Lung microvascular endothelial cell (primary cell): ENCODE results near the gene NSD2. TPM values are rescaled to one million over a fixed set of nuclear protein-coding genes. Genes with fewer than 3 reads are reported as not detected.
A peak's percentile ranks its signal among the peaks of the same experiment; 100 is the strongest.

Experiments
- DNase-seq, 2 donors: peaks; one replicate each; pipeline versions ENCODE4 v3.0.0 to v3.0.0-alpha.2; 2010; ENCODE audit warnings: low read depth in 2 of 2
- total RNA-seq: library from RNA; depleted of rRNA; stranded (reverse); fragments of >200 nt; gene quantifications from 2 replicates; pipeline ENCODE4 v1.2.1, GENCODE V29; 2014

The NSD2 gene
- total RNA-seq, 1 donor from 2014 or later: 32.7 TPM

- no peak for DNase-seq
Observed at GRCh38 chr4:1945124-1945895, 74.1 kb downstream of the NSD2 start.

DNA sequence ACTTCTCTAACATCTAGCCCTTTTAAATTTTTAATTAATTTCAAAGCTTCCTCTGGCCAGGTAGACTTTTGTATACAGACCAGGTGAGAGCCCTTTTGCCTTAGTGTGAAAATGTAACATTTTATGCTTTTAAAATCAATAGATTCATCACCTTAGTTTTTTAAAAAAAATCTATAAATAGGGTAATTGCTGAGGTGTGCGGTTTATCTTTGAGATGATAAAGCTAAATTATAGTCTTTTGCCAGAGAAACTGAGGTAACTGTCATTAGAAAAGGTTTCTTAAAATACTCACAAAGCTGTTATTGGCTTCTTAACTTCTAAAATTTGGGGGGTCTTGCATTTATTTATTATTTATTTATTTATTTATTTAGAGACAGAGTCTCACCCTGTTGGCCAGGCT, 74.7 kb downstream of the NSD2 start:
- DNase-seq: no peak

- no peak for DNase-seq
Observed at GRCh38 chr4:1948232-1948631, 77.0 kb downstream of the NSD2 start.

DNA sequence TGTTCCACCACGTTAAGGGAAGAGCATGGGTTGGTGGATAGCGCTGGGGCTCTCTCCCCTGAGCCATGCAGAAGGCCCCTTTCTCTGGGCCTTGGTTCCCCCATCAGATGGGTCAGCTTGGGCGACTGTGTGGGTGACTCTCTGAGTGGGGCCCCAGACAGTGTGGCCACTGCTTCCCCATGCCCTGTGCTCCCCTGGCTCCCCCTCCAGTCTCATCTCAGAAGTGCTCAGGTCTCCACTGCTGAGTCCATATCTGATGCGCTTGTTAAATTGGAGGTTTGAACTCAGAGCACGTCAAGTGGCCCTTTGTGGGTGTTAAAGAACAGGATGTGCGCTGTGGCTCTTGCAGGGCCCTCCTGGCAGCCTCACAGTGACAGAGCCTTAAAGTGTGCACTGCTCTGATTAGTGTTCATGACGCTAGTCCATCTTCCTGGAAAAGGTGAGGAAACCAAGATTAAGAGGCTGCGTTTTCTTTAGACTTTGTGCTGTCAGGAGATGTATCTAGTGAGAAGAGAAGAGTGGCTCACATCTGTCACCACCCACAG, 77.8 kb downstream of the NSD2 start:
- DNase-seq: no peak

GRCh38 chr4:1950369-1950768, 79.2 kb downstream of the NSD2 start:
- no peak for DNase-seq

DNA sequence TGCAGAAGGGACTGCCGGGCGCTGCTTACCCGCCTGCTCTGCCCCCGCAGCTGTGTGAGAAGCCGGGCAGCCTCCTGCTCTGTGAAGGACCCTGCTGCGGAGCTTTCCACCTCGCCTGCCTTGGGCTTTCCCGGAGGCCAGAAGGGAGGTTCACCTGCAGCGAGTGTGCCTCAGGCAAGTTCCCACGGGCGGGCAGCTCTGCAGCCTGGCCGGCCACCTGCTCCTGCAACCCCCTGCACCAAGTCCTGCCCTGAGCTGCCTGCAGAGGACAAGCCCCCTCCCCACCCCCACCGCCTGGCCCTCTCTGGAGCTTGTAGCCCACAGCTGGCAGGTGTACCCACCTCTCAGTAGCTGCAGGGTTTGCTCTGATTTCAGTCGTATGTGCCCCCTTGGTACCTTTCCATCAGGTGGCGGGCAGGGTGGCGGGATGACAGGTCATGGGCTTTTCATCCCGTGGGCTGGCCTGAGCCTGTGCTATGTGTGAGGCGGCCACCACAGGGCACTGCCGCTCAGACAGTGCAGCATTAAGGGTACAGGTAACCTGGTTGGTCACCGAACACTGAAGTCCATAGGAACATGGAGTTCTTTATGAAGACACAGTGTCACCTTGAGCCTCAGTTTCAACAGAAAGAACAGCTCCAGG, 81.0 kb downstream of the NSD2 start:
- DNase-seq: no peak

DNA sequence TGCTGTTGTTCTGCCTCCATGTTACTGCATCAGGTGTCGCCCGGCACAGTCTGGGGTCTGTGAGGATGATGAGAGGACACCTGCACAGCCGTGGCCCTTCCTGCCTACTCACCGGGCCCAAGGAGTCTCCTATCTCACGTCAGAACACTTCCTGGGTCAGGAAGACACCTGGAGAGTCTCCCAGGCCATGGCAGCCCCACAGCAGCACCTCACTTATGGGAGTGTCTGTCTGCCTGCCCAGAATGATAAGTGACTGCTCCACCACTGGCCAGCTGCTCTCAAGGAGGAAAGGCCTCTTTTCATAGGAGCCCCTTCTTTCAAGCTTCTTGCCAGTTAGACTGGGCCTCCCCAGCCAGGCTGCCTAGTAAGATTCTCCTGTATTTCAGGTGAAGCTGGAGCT, 81.5 kb downstream of the NSD2 start:
- DNase-seq: no peak

DNA sequence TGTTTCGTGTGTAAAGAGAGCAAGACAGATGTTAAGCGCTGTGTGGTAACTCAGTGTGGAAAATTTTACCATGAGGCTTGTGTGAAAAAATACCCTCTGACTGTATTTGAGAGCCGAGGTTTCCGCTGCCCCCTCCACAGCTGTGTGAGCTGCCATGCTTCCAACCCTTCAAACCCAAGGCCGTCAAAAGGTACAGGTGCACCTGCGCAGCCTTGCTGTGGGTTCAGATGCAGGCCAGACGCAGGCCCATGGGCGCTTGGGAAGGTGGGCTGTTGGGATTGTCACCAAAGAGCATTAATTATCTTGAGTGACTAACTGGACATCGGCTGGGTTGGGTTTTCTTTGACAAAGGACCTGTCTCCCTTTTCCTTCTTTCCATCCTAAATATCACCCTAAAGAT, 82.1 kb downstream of the NSD2 start:
- DNase-seq: no peak

- no peak for DNase-seq
Observed at GRCh38 chr4:1956631-1957030, 85.4 kb downstream of the NSD2 start.

- DNase-seq: no peak
Observed at GRCh38 chr4:1958276-1959103, 87.3 kb downstream of the NSD2 start.

GRCh38 chr4:1959104-1959384, 87.9 kb downstream of the NSD2 start:
- DNase-seq: no peak

- peak in 1 of 2 donors; percentile 32 for DNase-seq
Observed at GRCh38 chr4:1960170-1960825, 89.1 kb downstream of the NSD2 start.

- no peak for DNase-seq
Observed at GRCh38 chr4:1961038-1961437, 89.8 kb downstream of the NSD2 start.

GRCh38 chr4:1961563-1961962, 90.4 kb downstream of the NSD2 start:
- no peak for DNase-seq

- DNase-seq: no peak
Observed at GRCh38 chr4:1962980-1963379, 91.8 kb downstream of the NSD2 start.

DNA sequence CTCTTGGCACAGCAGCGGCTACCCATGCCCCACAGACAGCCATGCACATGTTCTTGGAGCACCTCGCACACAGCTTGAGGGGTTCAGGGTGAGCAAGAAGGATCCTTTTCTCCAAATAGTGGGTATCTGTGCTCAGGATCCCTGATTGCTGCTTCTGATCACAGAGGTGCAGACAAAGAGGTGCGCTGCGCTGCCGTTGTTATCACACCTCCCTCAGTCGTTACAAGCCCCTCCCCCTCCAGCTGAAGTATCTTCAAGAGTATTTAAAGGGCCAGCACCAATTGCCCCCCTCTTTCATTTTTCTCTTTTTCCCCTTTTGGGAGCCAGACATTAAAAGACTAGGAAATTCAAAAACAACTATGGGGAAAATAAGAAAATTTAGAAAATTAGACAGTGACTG, 93.2 kb downstream of the NSD2 start:
- no peak for DNase-seq

DNA sequence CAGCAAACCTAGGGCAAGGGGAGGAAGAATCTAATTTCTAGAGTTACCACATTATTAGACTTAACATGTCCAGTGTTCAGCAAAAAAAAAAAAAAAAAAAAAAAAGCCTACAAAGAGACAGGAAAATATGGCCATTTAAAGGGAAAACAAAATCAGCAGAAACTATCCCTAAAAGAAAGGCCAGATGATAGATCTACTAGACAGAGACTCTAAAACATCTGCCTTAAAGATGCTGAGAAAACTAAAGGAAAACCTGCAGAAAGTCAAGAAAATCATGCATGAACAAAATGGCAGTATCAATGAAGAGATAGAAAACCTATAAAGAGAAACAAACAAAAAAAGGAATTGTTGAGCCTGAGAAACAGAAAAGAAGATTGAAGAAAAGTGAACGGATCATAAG, 93.8 kb downstream of the NSD2 start:
- DNase-seq: no peak

- DNase-seq: peak in 1 of 2 donors; percentile 56
Observed at GRCh38 chr4:1967512-1968149, 96.4 kb downstream of the NSD2 start.

DNA sequence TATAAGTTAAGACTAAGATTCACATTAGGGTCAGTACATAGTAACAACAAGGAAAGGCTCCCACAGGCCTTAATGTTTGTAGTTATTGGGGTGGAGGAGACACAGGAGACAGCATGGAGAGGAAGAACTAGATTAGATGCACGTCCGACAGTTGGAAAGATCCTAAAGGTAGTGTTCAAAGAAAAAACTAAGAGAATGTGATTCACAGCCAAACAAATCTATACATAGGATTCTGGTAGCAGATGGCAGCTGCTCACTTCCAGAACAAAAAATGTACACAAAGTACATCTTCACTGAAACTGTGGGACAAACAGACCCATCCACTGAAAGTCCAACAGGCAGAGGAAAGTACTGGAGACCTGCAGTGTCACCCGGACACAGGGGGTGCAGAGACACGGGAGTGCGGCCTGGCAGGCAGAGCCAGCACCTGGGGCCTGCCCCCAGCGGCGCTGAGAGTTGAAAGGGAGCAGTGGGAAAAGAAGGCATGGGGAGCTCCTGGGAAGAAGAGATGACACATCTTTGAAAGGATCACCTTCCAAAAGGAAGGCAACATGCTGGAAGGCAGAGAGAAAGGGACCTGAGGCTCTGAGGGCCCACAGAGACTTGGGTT, 97.6 kb downstream of the NSD2 start:
- no peak for DNase-seq

- DNase-seq: no peak
Observed at GRCh38 chr4:1969928-1970723, 98.9 kb downstream of the NSD2 start.
